Breast epithelium (tissue), 4 donors: Measurements from ENCODE around the gene IGFLR1. TPM values are rescaled to one million over a fixed set of nuclear protein-coding genes. Genes with fewer than 3 reads are reported as not detected.

ENCODE experiments used
- DNase-seq, 2 donors: peaks; one replicate each; pipeline ENCODE4 v3.0.0-alpha.2; 2019; ENCODE audit warnings: low spot score in 2 of 2
- H3K27ac ChIP-seq, 2 donors: fragments of 200-600 bp; sonication (generic) in 1 of 2; one replicate each; pipeline ENCODE4 v1.5.1; 2016 to 2019; ENCODE audit warnings: mild to moderate bottlenecking in 1 of 2
- H3K27me3 ChIP-seq, 2 donors: fragments of 200-600 bp; sonication (generic) in 1 of 2; one replicate each; pipeline versions ENCODE4 v1.5.1 to v1.6.0; 2017 to 2019; ENCODE audit warnings: control low read depth in 1 of 2, mild to moderate bottlenecking in 1 of 2
- H3K36me3 ChIP-seq: fragments of 200-600 bp; one replicate; pipeline ENCODE4 v1.5.1; 2019
- H3K4me1 ChIP-seq, 2 donors: fragments of 200-600 bp; sonication (generic); one replicate each; pipeline ENCODE4 v1.5.1; 2016 to 2019; ENCODE audit warnings: control low read depth in 1 of 2
- H3K4me3 ChIP-seq, 3 donors: fragments of 200-600 bp; sonication (generic); 1 replicate in 2 of 3; 2 replicates in 1 of 3; pipeline ENCODE4 v1.5.1; 2016 to 2019; ENCODE audit warnings: mild to moderate bottlenecking in 3 of 3, moderate library complexity in 2 of 3
- H3K9me3 ChIP-seq, 2 donors: fragments of 200-600 bp; sonication (generic) in 1 of 2; one replicate each; pipeline ENCODE4 v1.5.1; 2016 to 2019; ENCODE audit warnings: control low read depth in 1 of 2
- POLR2A ChIP-seq: fragments of 450-650 bp; IDR thresholded peaks from one replicate; pipeline ENCODE4 v1.6.1; 2016; ENCODE audit warnings: antibody characterized with exemption, mild to moderate bottlenecking, moderate library complexity
- POLR2AphosphoS5 ChIP-seq, 3 donors: sonication (generic); formaldehyde crosslinking; IDR thresholded peaks; one replicate each; pipeline ENCODE4 v1.6.1; 2017; ENCODE audit warnings: antibody characterized with exemption in 3 of 3
- intact Hi-C: fragments of 100-400 bp; cut with DNase I; formaldehyde crosslinking; loops from one replicate; pipeline ENCODE4 v1.15.1; 2023; ENCODE audit warnings: low total_unique reads
- total RNA-seq, 3 donors: library from RNA; depleted of rRNA; stranded (reverse); fragments of >200 nt; gene quantifications; one replicate each; pipeline ENCODE4 v1.1.0, GENCODE V29; 2016
- TF ChIP-seq, protein P1 (sequence below), 3 donors: fragments of 450-650 bp; IDR thresholded peaks; one replicate each; pipeline ENCODE4 v1.5.1; 2016 to 2017; ENCODE audit warnings: antibody characterized with exemption in 3 of 3, mild to moderate bottlenecking in 3 of 3, moderate library complexity in 3 of 3

Gene IGFLR1
- total RNA-seq, 3 donors from 2014 or later = 8.8 to 16.1 (median 14.1) TPM

DNA sequence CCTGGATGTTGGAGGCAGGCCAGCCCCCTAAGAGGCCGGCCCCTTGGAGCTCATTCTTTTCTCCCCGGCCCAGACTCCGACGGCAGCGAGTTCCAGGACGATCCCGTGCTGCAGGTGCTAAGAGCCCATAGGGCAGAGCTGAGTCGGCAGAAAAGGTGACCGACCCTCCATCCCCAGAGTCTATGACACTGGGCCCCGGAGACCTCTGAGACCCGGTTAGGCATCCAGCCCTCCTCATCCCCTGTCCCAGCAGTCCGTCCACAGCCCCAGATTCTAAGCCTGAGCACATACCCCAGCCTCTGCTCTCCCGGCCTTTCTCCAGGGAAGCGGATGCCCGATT, 25.8 kb upstream of the IGFLR1 start:
- no peak for DNase-seq
- Histone ChIP-seq H3K4me1 (no peaks in the 10 kb centered on the region), H3K27me3 (no peaks in the 10 kb centered on the region), H3K4me3 (no peak overlapping the region), H3K36me3 (no peaks in the 10 kb centered on the region), H3K27ac (no peak overlapping the region), H3K9me3 (no peaks in the 10 kb centered on the region)
- intact Hi-C loops = no loop called here
- TF ChIP-seq POLR2AphosphoS5 (IDR thresholded peaks at IDR 0.05) (no peak), POLR2A (no peak)
- TF ChIP-seq, protein P1, sequence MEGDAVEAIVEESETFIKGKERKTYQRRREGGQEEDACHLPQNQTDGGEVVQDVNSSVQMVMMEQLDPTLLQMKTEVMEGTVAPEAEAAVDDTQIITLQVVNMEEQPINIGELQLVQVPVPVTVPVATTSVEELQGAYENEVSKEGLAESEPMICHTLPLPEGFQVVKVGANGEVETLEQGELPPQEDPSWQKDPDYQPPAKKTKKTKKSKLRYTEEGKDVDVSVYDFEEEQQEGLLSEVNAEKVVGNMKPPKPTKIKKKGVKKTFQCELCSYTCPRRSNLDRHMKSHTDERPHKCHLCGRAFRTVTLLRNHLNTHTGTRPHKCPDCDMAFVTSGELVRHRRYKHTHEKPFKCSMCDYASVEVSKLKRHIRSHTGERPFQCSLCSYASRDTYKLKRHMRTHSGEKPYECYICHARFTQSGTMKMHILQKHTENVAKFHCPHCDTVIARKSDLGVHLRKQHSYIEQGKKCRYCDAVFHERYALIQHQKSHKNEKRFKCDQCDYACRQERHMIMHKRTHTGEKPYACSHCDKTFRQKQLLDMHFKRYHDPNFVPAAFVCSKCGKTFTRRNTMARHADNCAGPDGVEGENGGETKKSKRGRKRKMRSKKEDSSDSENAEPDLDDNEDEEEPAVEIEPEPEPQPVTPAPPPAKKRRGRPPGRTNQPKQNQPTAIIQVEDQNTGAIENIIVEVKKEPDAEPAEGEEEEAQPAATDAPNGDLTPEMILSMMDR (IDR thresholded peaks at IDR 0.05) = no peak

- H3K4me1 ChIP-seq = no peaks in the 10 kb centered on the region
- no peak for DNase-seq
- no peaks in the 10 kb centered on the region for H3K36me3 ChIP-seq
- H3K27ac ChIP-seq = no peak overlapping the region
- H3K9me3 ChIP-seq = no peaks in the 10 kb centered on the region
- TF ChIP-seq POLR2AphosphoS5 (IDR thresholded peaks at IDR 0.05) (no peak), POLR2A (no peak)
- TF ChIP-seq, protein P1 (IDR thresholded peaks at IDR 0.05) = no peak
- intact Hi-C loops = no loop called here
- H3K27me3 ChIP-seq = no peaks in the 10 kb centered on the region
- no peak overlapping the region for H3K4me3 ChIP-seq
These were observed 25.2 kb upstream of the IGFLR1 start for GRCh38 chr19:35767288-35768081.

- Histone ChIP-seq H3K4me3 (no peak overlapping the region), H3K27ac (no peak overlapping the region), H3K36me3 (peaks cover 4% of the 10 kb centered on the region), H3K4me1 (no peaks in the 10 kb centered on the region), H3K27me3 (no peaks in the 10 kb centered on the region), H3K9me3 (no peaks in the 10 kb centered on the region)
- DNase-seq = no peak
- intact Hi-C loops = no loop called here
- no peak for TF ChIP-seq POLR2AphosphoS5 (IDR thresholded peaks at IDR 0.05)
- no peak for TF ChIP-seq POLR2A
- TF ChIP-seq, protein P1 (IDR thresholded peaks at IDR 0.05) = no peak
These were observed 24.4 kb upstream of the IGFLR1 start for GRCh38 chr19:35766571-35767104.

DNA sequence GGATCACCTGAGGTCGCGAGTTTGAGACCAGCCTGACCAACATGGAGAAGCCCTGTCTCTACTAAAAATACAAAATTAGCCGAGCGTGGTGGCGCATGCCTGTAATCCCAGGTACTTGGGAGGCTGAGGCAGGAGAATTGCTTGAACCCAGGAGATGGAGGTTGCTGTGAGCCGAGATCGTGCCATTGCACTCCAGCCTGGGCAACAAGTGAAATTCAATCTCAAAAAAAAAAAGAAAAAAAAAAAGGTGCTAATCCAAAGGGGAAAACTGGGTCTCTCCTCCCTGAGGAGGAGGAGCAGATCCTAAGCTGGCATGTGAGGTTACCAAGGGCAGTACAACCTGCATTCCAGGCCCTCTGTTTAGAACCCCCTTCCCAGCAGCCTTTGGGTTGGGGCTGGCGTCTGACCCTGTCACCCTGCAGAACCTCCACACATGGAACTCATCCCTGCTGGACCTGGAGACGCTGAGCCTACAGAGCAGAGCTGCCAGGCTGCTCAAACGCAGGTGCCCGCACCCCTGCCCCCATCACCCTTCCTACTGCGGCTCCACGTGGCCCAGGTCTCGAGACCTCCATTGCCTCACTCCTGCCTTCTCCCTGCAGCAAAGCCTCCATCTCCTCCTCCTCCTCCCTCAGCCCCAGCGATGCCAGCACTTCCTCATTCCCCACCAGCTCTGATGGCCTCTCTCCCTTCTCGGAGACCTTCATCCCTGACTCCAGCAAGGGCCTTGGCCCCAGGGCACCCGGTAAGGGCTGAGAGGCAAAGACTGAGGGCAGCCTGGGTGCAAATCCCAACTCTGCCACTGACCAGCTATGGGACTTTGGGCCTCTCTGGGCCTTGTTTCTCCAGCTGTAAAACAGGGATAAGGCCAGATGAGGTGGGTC, 22.4 kb upstream of the IGFLR1 start:
- Histone ChIP-seq H3K4me1 (no peaks in the 10 kb centered on the region), H3K36me3 (peaks cover 4% of the 10 kb centered on the region), H3K27me3 (no peaks in the 10 kb centered on the region), H3K4me3 (no peak overlapping the region), H3K9me3 (no peaks in the 10 kb centered on the region), H3K27ac (no peak overlapping the region)
- intact Hi-C loops = no loop called here
- DNase-seq = no peak
- no peak for TF ChIP-seq POLR2A
- TF ChIP-seq, protein P1 (IDR thresholded peaks at IDR 0.05) = no peak
- no peak for TF ChIP-seq POLR2AphosphoS5 (IDR thresholded peaks at IDR 0.05)
